Measurements from ENCODE around the gene ELFN2. TPM values are rescaled to one million over a fixed set of nuclear protein-coding genes. Genes with fewer than 3 reads are reported as not detected.

ELFN2 gene
- total RNA-seq, 4 donors from 2014 or later: under 0.01 to 0.19 (median 0.16) TPM; not detected in 1

DNA sequence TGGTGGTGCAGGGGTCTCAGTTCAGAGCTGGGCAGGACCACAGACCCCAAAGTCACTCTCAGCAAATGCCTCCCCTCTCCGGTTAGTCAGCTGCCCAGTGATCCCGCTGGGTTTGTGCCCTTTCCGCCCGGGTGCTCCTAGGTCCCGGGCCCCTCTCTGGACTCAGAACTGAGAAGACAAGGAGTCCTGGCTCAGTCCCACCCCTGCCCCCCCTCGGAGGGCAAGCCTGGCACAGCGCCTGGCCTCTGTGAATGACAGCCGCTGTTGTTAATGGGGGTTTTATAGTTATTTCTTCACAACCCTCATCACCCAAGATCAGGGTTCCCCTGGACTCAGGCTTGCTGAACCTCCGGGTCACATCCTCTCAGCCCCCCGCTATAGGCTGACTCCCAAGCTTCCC lies 47.6 kb downstream of the ELFN2 start:
- H3K4me3 ChIP-seq: no peak overlapping the region
- no peaks in the 10 kb centered on the region for H3K4me1 ChIP-seq
- ATAC-seq: no peak
- no peaks in the 10 kb centered on the region for H3K9me3 ChIP-seq
- 37 to 49% methylated on average over 4 to 6 of the region's 10 CpGs for WGBS, 2 donors (ENCODE audit: low coverage in 1 of 2)
- H3K27ac ChIP-seq: no peak overlapping the region
- H3K36me3 ChIP-seq: no peaks in the 10 kb centered on the region
- peaks cover 98% of the 10 kb centered on the region for H3K27me3 ChIP-seq
- no peak for TF ChIP-seq POLR2A (IDR thresholded peaks at IDR 0.05)

DNA sequence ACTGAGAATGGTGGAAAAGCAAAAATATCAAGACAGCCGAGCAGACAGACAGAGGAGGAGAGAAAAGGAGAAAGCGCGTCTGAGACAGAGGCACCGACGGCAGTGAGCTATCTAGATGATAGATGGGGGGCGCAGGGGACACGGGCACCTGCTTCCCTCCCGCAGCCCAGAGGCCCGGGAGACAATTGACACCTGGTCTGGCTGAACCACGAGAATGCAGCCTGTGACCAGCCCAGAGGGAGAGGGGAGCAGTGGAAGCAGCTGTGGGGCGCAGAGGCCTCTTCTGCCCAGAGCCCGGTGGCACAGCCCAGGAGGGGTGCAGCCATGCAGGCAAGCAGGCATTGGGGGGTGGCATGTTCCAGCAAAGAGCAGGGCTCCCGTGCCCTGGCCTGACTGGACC lies 48.2 kb downstream of the ELFN2 start:
- no peak overlapping the region for H3K4me3 ChIP-seq
- H3K4me1 ChIP-seq: no peaks in the 10 kb centered on the region
- ATAC-seq: no peak
- H3K36me3 ChIP-seq: no peaks in the 10 kb centered on the region
- no peak overlapping the region for H3K27ac ChIP-seq
- peaks cover 98% of the 10 kb centered on the region for H3K27me3 ChIP-seq
- no peaks in the 10 kb centered on the region for H3K9me3 ChIP-seq
- no peak for TF ChIP-seq POLR2A (IDR thresholded peaks at IDR 0.05)
- TF ChIP-seq POLR2AphosphoS5 (IDR thresholded peaks at IDR 0.05): no peak
- TF ChIP-seq, protein P1, sequence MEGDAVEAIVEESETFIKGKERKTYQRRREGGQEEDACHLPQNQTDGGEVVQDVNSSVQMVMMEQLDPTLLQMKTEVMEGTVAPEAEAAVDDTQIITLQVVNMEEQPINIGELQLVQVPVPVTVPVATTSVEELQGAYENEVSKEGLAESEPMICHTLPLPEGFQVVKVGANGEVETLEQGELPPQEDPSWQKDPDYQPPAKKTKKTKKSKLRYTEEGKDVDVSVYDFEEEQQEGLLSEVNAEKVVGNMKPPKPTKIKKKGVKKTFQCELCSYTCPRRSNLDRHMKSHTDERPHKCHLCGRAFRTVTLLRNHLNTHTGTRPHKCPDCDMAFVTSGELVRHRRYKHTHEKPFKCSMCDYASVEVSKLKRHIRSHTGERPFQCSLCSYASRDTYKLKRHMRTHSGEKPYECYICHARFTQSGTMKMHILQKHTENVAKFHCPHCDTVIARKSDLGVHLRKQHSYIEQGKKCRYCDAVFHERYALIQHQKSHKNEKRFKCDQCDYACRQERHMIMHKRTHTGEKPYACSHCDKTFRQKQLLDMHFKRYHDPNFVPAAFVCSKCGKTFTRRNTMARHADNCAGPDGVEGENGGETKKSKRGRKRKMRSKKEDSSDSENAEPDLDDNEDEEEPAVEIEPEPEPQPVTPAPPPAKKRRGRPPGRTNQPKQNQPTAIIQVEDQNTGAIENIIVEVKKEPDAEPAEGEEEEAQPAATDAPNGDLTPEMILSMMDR (IDR thresholded peaks at IDR 0.05): no peak
- TF ChIP-seq EP300 (IDR thresholded peaks at IDR 0.05): no peak
- 13 to 25% methylated on average over 6 to 10 of the region's 13 CpGs for WGBS, 2 donors (ENCODE audit: low coverage in 1 of 2)

DNA sequence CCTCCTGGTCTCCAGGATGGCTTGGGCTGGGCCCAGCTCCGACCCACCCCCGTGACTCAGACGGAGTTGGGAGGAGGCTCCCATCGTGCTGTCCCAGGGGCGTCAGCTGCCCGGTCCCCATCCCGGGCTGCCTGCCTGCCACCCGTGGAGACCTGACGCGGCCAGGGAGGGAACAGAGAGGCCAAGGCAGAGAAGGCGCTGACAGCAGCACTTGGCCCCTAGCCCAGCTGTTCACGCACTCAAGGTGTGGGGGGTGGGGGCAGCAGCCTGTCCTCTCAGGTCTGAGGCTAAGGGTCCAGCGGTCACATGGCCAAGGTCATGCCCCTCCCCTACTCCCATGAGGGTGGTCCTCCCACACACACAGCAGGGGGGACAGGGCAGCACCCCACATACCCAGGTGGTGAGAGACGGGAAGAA lies 48.6 kb downstream of the ELFN2 start:
- WGBS, 2 donors (ENCODE audit: low coverage in 1 of 2): 8% methylated on average over 4 of the region's 14 CpGs; no CpG with 5 or more reads in 1 of the 2 donors
- no peaks in the 10 kb centered on the region for H3K9me3 ChIP-seq
- peaks cover 98% of the 10 kb centered on the region for H3K27me3 ChIP-seq
- H3K27ac ChIP-seq: no peak overlapping the region
- ATAC-seq: no peak
- TF ChIP-seq, protein P1 (IDR thresholded peaks at IDR 0.05): no peak
- no peak for TF ChIP-seq EP300 (IDR thresholded peaks at IDR 0.05)
- TF ChIP-seq POLR2AphosphoS5 (IDR thresholded peaks at IDR 0.05): no peak
- no peak for TF ChIP-seq POLR2A (IDR thresholded peaks at IDR 0.05)
- H3K4me3 ChIP-seq: no peak overlapping the region
- no peaks in the 10 kb centered on the region for H3K4me1 ChIP-seq
- H3K36me3 ChIP-seq: no peaks in the 10 kb centered on the region

DNA sequence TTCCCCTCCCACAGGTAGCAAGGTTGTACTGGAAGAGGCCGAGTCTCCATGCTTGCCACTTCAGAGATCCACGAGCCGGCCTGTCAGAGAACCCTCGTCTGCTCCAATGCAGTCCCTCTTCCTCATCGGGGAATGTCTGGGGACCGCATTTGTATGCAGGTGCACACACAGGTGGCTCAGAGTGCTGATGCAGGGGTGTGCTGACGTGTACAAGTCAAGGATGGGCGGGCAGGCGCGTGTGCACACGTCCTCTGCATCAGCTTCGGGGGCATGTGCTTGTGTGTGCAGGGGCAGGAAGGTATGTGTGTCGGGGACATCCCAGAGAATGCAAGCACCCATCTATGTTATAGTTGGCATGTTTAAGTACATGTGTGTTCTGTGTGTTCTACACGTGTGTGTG lies 49.4 kb downstream of the ELFN2 start:
- Histone ChIP-seq H3K4me3 (no peak overlapping the region), H3K4me1 (no peaks in the 10 kb centered on the region), H3K27ac (no peak overlapping the region), H3K9me3 (no peaks in the 10 kb centered on the region), H3K27me3 (peaks cover 97% of the 10 kb centered on the region), H3K36me3 (no peaks in the 10 kb centered on the region)
- ATAC-seq: no peak
- TF ChIP-seq EP300 (IDR thresholded peaks at IDR 0.05) (no peak), POLR2AphosphoS5 (IDR thresholded peaks at IDR 0.05) (no peak), POLR2A (IDR thresholded peaks at IDR 0.05) (no peak)
- TF ChIP-seq, protein P1 (IDR thresholded peaks at IDR 0.05): no peak
- 30% methylated on average over 2 of the region's 14 CpGs; no CpG with 5 or more reads in 1 of the 2 donors for WGBS, 2 donors (ENCODE audit: low coverage in 1 of 2)

DNA sequence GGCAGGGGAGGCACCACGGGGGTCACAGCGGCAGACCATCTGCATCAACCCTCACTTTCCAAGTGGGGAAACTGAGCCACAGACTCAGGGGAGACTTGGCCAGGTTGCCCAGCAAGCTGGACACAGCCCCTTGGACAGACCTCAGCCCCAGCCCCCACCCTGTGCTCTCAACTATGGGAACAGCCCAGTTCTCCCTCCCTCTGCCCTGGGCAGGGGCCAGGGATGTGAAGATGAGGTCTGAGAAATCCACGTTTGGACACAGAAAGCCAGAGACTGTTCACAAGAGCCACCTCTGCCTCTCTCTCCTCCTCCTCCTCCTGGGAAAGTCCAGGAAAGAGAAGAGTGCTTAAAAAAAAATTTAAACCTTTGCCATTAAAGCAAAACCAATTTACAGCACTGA lies 50.1 kb downstream of the ELFN2 start:
- 17 to 100% methylated on average over 1 to 2 of the region's 3 CpGs for WGBS, 2 donors (ENCODE audit: low coverage in 1 of 2)
- Histone ChIP-seq H3K4me3 (no peak overlapping the region), H3K36me3 (no peaks in the 10 kb centered on the region), H3K27me3 (peaks cover 99% of the 10 kb centered on the region), H3K27ac (no peak overlapping the region), H3K4me1 (no peaks in the 10 kb centered on the region), H3K9me3 (no peaks in the 10 kb centered on the region)
- ATAC-seq: no peak
- no peak for TF ChIP-seq EP300 (IDR thresholded peaks at IDR 0.05)
- TF ChIP-seq, protein P1 (IDR thresholded peaks at IDR 0.05): no peak
- no peak for TF ChIP-seq POLR2AphosphoS5 (IDR thresholded peaks at IDR 0.05)
- no peak for TF ChIP-seq POLR2A (IDR thresholded peaks at IDR 0.05)
